K562 (cell line): ENCODE measurements around the gene FAM24A. TPM values are rescaled to one million over a fixed set of nuclear protein-coding genes. Genes with fewer than 3 reads are reported as not detected.

Source experiments
- ARNT ChIP-seq, 2 experiments: fragments of 450-650 bp; IDR thresholded peaks; 2 replicates each; pipeline ENCODE4 v1.6.1; 2016; ENCODE audit warnings: mild to moderate bottlenecking in 1 of 2
- ATF3 ChIP-seq, 2 experiments: fragments of 450-650 bp in 1 of 2; sonication (generic) in 1 of 2; formaldehyde crosslinking in 1 of 2; IDR thresholded peaks in 1 of 2; conservative IDR thresholded peaks in 1 of 2; 2 replicates each; pipeline versions ENCODE4 v1.6.1 to v1.8.1; 2016 to 2023; ENCODE audit warnings: mild to moderate bottlenecking in 2 of 2, moderate library complexity in 2 of 2, inconsistent platforms in 1 of 2, missing genetic modification reagents in 1 of 2
- CBFA2T3 ChIP-seq: fragments of 450-650 bp; IDR thresholded peaks from 2 replicates; pipeline ENCODE4 v1.6.1; 2017
- E2F5 ChIP-seq: sonication (generic); formaldehyde crosslinking; IDR thresholded peaks from 2 replicates; pipeline ENCODE4 v1.8.0; 2022; ENCODE audit warnings: mild to moderate bottlenecking, missing genetic modification reagents
- ETS2 ChIP-seq: IDR thresholded peaks from 2 replicates; pipeline ENCODE4 v1.6.1; 2016; ENCODE audit warnings: borderline replicate concordance, missing genetic modification characterization, mild to moderate bottlenecking, moderate library complexity, missing compliant biosample characterization; ENCODE audit not compliant: poor library complexity, severe bottlenecking
- FOXO4 ChIP-seq: fragments of 450-650 bp; formaldehyde crosslinking; IDR thresholded peaks from 2 replicates; pipeline ENCODE4 v1.4.0; 2020; ENCODE audit warnings: mild to moderate bottlenecking, moderate library complexity
- ID3 ChIP-seq, 2 experiments: fragments of 250-450 bp in 1 of 2; fragments of 450-650 bp in 1 of 2; sonication (Bioruptor Pico) in 1 of 2; IDR thresholded peaks; 2 replicates each; pipeline versions ENCODE4 v1.6.1 to v1.8.0; 2016 to 2021; ENCODE audit warnings: mild to moderate bottlenecking in 2 of 2, moderate library complexity in 2 of 2, missing compliant biosample characterization in 1 of 2, missing genetic modification characterization in 1 of 2
- KDM1A ChIP-seq, 2 experiments: fragments of 450-650 bp; IDR thresholded peaks; 2 replicates each; pipeline ENCODE4 v1.6.1; 2016; ENCODE audit warnings: mild to moderate bottlenecking in 2 of 2
- MBD1 ChIP-seq: fragments of 250-450 bp; sonication (Bioruptor Pico); IDR thresholded peaks from 2 replicates; pipeline ENCODE4 v1.8.0; 2022; ENCODE audit warnings: inconsistent platforms
- MTA3 ChIP-seq: fragments of 450-650 bp; formaldehyde crosslinking; IDR thresholded peaks from 2 replicates; pipeline ENCODE4 v1.6.1; 2017; ENCODE audit warnings: mild to moderate bottlenecking, borderline replicate concordance
- POU5F1 ChIP-seq: fragments of 150-350 bp; IDR thresholded peaks from 2 replicates; pipeline ENCODE4 v1.6.1; 2014; ENCODE audit warnings: borderline replicate concordance, low read length, low read depth, mild to moderate bottlenecking; ENCODE audit not compliant: partially characterized antibody
- RBM22 ChIP-seq: fragments of 200-400 bp; formaldehyde crosslinking; IDR thresholded peaks from 2 replicates; pipeline ENCODE4 v1.6.1; 2018; ENCODE audit warnings: low read length, low read depth; ENCODE audit not compliant: poor library complexity, severe bottlenecking
- USF2 ChIP-seq: sonication (generic); formaldehyde crosslinking; IDR thresholded peaks from 2 replicates; pipeline ENCODE4 v1.5.0; 2020; ENCODE audit warnings: missing genetic modification reagents
- ZNF143 ChIP-seq: sonication (generic); formaldehyde crosslinking; IDR thresholded peaks from 2 replicates; pipeline ENCODE4 v1.9.0; 2022; ENCODE audit warnings: mild to moderate bottlenecking, missing genetic modification reagents
- ZNF232 ChIP-seq: sonication (generic); formaldehyde crosslinking; IDR thresholded peaks from 2 replicates; pipeline ENCODE4 v1.8.0; 2022; ENCODE audit warnings: mild to moderate bottlenecking, missing genetic modification reagents
- polyA plus RNA-seq, 8 experiments: library from polyadenylated mRNA; depleted of rRNA in 4 of 8; stranded (reverse) in 5 of 8; unstranded in 3 of 8; fragments of >200 nt; fragmentation: Nextera tagmentation in 2 of 8; fragmentation: Illumina TruSeq in 1 of 8; extraction: Ambion mirVana in 2 of 8; extraction: Trizol in 1 of 8; gene quantifications; 2 replicates each; pipeline versions ENCODE4 v1.2.1 to v1.2.3, GENCODE V29; 2011 to 2014; ENCODE audit warnings: inconsistent platforms in 1 of 8, missing spikeins in 1 of 8
- total RNA-seq, 7 experiments: library from RNA; depleted of rRNA in 6 of 7; stranded (reverse); fragments of >200 nt in 6 of 7; fragmentation: Illumina TruSeq in 2 of 7; extraction: Trizol in 2 of 7; gene quantifications; 2 replicates each; pipeline versions ENCODE4 v1.2.1 to v1.2.3, GENCODE V29; 2011 to 2021; ENCODE audit warnings: low replicate concordance in 1 of 7

The FAM24A gene
- total and polyA plus RNA-seq, 9 of the 15 experiments (the other 6 are each of a cell fraction or from before 2014, with no cell fraction given): not detected

GRCh38 chr10:122879339-122880273 is 30.8 kb upstream of the FAM24A start, which contains the start of gene FAM24B (continued):
- TF ChIP-seq CBFA2T3 (no peak), USF2 (CRISPR knock-in tag) (no peak), ZNF232 (no peak), RBM22 (peak; percentile 48), FOXO4 (CRISPR knock-in tag) (no peak), KDM1A (IDR thresholded peaks at IDR 0.05) (no peak), ETS2 (tag) (no peak), E2F5 (CRISPR knock-in tag) (no peak), POU5F1 (peak; percentile 69), ARNT (IDR thresholded peaks at IDR 0.05) (no peak), ZNF143 (CRISPR knock-in tag) (no peak), MBD1 (CRISPR knock-in tag) (no peak), ATF3 (IDR thresholded peaks at IDR 0.05) (peak; percentile 61), ATF3 (CRISPR knock-in tag; conservative IDR thresholded peaks at IDR 0.05) (no peak), MTA3 (peak; percentile 71; the same call in 1 of the 2 replicates), ID3 (CRISPR knock-in tag; IDR thresholded peaks at IDR 0.05) (no peak), ID3 (tag; IDR thresholded peaks at IDR 0.05) (peak; percentile 55; the same call in 1 of the 2 replicates)
